AG04449 (cell line): Measurements from ENCODE around the gene TTN.

Experiments used
- CTCF ChIA-PET: fragments of 350-600 bp; formaldehyde crosslinking; extraction: SDS; loops from one replicate; lab custom pipeline; 2021; ENCODE audit warnings: antibody characterized with exemption; lab: Yijun Ruan, JAX
- POLR2A ChIA-PET: fragments of 400-600, 350-600 bp; formaldehyde crosslinking; extraction: SDS; loops from one replicate; lab custom pipeline; 2020; ENCODE audit warnings: antibody characterized with exemption, inconsistent platforms; lab: Yijun Ruan, JAX
- DNase-seq: peaks from one replicate; pipeline ENCODE4 v3.0.0-alpha.2; 2010; ENCODE audit warnings: low read depth, low spot score
- H3K4me3 ChIP-seq: 2 replicates; pipeline ENCODE4 v1.5.1; 2011; ENCODE audit warnings: low read depth, mild to moderate bottlenecking, control low read depth, low read length
- CTCF ChIP-seq: IDR thresholded peaks from one replicate; pipeline ENCODE4 v1.5.1; 2011; ENCODE audit warnings: mild to moderate bottlenecking, moderate library complexity, low read length, control low read depth, inconsistent platforms; ENCODE audit not compliant: insufficient read depth; ENCODE audit errors: missing control alignments

TTN gene

GRCh38 chr2:178829981-178830380 lies 22.8 kb upstream of the TTN start:
- ChIA-PET POLR2A (no interaction called here), CTCF (no interaction called here)
- DNase-seq, result no peak
- no peak for TF ChIP-seq CTCF
- no peak overlapping the region for H3K4me3 ChIP-seq

- no peak for TF ChIP-seq CTCF
- CTCF ChIA-PET, result no interaction called here
- no peak for DNase-seq
- POLR2A ChIA-PET, result no interaction called here
- H3K4me3 ChIP-seq, result no peak overlapping the region
Measured at GRCh38 chr2:178829299-178829960, 22.2 kb upstream of the TTN start.

- CTCF ChIA-PET, result interaction anchor here (0.8 kb wide), 1 partner anchor 22 kb away, joined by 3 read pairs; no protein-coding TSS in a partner anchor
- TF ChIP-seq CTCF, result no peak
- POLR2A ChIA-PET, result no interaction called here
- no peak overlapping the region for H3K4me3 ChIP-seq
- DNase-seq, result no peak
Measured at GRCh38 chr2:178828486-178828881, 21.3 kb upstream of the TTN start.

GRCh38 chr2:178827739-178828485 lies 20.7 kb upstream of the TTN start:
- no peak for DNase-seq
- POLR2A ChIA-PET, result no interaction called here
- CTCF ChIA-PET, result interaction anchor here (0.8 kb wide), 1 partner anchor 22 kb away, joined by 3 read pairs; no protein-coding TSS in a partner anchor
- H3K4me3 ChIP-seq, result no peak overlapping the region
- no peak for TF ChIP-seq CTCF

- ChIA-PET CTCF (no interaction called here), POLR2A (no interaction called here)
- no peak overlapping the region for H3K4me3 ChIP-seq
- TF ChIP-seq CTCF, result no peak
- no peak for DNase-seq
Measured at GRCh38 chr2:178827111-178827510, 19.9 kb upstream of the TTN start.

- DNase-seq, result peak; percentile 4
- ChIA-PET POLR2A (no interaction called here), CTCF (interaction anchor here (0.8 kb wide), 1 partner anchor 20 kb away, joined by 3 read pairs; no protein-coding TSS in a partner anchor)
- no peak for TF ChIP-seq CTCF
- H3K4me3 ChIP-seq, result no peak overlapping the region
Measured at GRCh38 chr2:178825183-178825582, 18.0 kb upstream of the TTN start.
